ENCODE measurements around the gene ZNF892.
"Not testable (repeated sequence)": the region's sequence is repeated elsewhere in the genome, so short reads cannot be mapped to it uniquely, and the experiment has no call there.

ZNF892 gene

DNA sequence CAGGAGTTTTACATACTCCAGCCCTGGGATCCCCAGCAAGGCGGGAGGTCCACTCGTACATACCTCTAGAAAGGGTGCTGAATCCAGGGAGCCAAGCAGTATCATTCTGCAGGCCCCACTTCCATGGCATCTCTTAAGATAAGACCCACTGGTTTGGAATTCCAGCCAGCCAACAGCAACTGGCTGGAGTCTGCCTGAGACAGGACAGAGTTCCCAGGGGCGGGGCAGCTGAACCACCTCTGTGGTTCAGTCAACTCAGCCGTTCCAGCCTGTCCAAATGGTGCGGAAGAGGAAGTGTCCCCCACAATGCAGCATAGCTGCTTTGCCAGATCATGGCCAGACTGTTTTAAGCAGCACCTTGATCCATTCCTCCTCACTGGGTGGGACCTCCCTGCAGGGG, 33.2 kb downstream of the ZNF892 start:
- TF ChIP-seq CTCF (IDR thresholded peaks at IDR 0.05; ENCODE audit: low read length, missing control alignments), result no peak
- no peak overlapping the region for H3K4me3 ChIP-seq (replicated peaks; ENCODE audit: low read depth, low read length)
- no peak for DNase-seq (ENCODE audit: low read depth)

GRCh38 chr2:95242084-95242483, 34.8 kb downstream of the ZNF892 start:
- not testable (repeated sequence) for H3K4me3 ChIP-seq (replicated peaks; ENCODE audit: low read depth, low read length); DNase-seq (ENCODE audit: low read depth)

Measured in fibroblast of pulmonary artery (primary cell).